Heart right ventricle (tissue), 16 donors: ENCODE data around the gene API5. TPM values are rescaled to one million over a fixed set of nuclear protein-coding genes. Genes with fewer than 3 reads are reported as not detected.

Source experiments
- ATAC-seq, 8 donors: fragments of 200-7000 bp; cut with Tn5 transposase; one replicate each; pipeline ENCODE4 v1.9.1; 2020; ENCODE audit warnings: mild to moderate bottlenecking in 8 of 8, moderate library complexity in 8 of 8, moderate number of reproducible peaks in 1 of 8
- DNase-seq, 2 donors: peaks; one replicate each; pipeline ENCODE4 v3.0.0-alpha.2; 2020
- H3K27ac ChIP-seq, 10 donors: fragments of 200-600 bp; sonication (generic) in 2 of 10; one replicate each; pipeline versions ENCODE4 v1.5.0 to v1.8.0; 2020 to 2022; ENCODE audit warnings: mild to moderate bottlenecking in 3 of 10
- H3K27me3 ChIP-seq, 7 donors: fragments of 200-600 bp; one replicate each; pipeline ENCODE4 v1.8.0; 2021 to 2022; ENCODE audit warnings: mild to moderate bottlenecking in 2 of 7
- H3K36me3 ChIP-seq, 9 donors: fragments of 200-600 bp; sonication (generic) in 1 of 9; one replicate each; pipeline versions ENCODE4 v1.5.0 to v1.8.0; 2020 to 2022; ENCODE audit warnings: mild to moderate bottlenecking in 2 of 9
- H3K4me1 ChIP-seq, 9 donors: fragments of 200-600 bp; sonication (generic) in 1 of 9; one replicate each; pipeline versions ENCODE4 v1.5.0 to v1.8.0; 2020 to 2022; ENCODE audit warnings: mild to moderate bottlenecking in 4 of 9
- H3K4me3 ChIP-seq, 10 donors: fragments of 200-600 bp; sonication (generic) in 2 of 10; one replicate each; pipeline versions ENCODE4 v1.5.0 to v1.8.0; 2020 to 2022; ENCODE audit warnings: mild to moderate bottlenecking in 7 of 10, moderate library complexity in 2 of 10
- H3K9me3 ChIP-seq, 11 donors: fragments of 200-600 bp in 10 of 11; sonication (generic) in 2 of 11; one replicate each; pipeline versions ENCODE4 v1.5.0 to v1.8.0; 2013 to 2022; ENCODE audit warnings: mild to moderate bottlenecking in 2 of 11, control low read depth in 1 of 11, moderate library complexity in 1 of 11
- WGBS, 2 donors: extraction: QIAGEN DNeasy Blood & Tissue Kit; methylation state at CpG; one replicate each; pipeline ENCODE4 v1.1.7; 2013; ENCODE audit warnings: inconsistent platforms in 1 of 2; 5-methylcytosine and 5-hydroxymethylcytosine counted together
- intact Hi-C, 10 donors: fragments of 100-400 bp; cut with DNase I; formaldehyde crosslinking; loops; one replicate each; pipeline versions ENCODE4 v1.11.1 to v1.14.2; 2022
- polyA plus RNA-seq, 2 donors: library from polyadenylated mRNA; stranded (reverse); fragments of 200-250 nt; gene quantifications; one replicate each; pipeline ENCODE4 v1.2.3, GENCODE V29; 2013
- total RNA-seq, 10 donors: library from RNA; stranded (reverse); fragmentation: NEBNext Ultra II Directional in 3 of 10; extraction: Animal tissue kit (Norgen Biotek cat#: 25700) in 3 of 10; gene quantifications; one replicate each; pipeline versions ENCODE4 v1.2.1 to v1.2.4, GENCODE V29; 2021 to 2023
- TF ChIP-seq, protein P1 (sequence below), 9 donors: fragments of 200-600 bp; sonication (generic) in 2 of 9; IDR thresholded peaks; one replicate each; pipeline versions ENCODE4 v1.5.0 to v1.8.0; 2021 to 2022; ENCODE audit warnings: antibody characterized with exemption in 9 of 9, mild to moderate bottlenecking in 5 of 9, moderate library complexity in 1 of 9
- donor health status: Arrhythmogenic right ventricular cardiomyopathy.
- donor health status: ischemic (EF 13 %, LVEDD 7.1; RV severe dilation, severe dysfunction).
- donor health status: healthy with polysubstance abuse.
- donor health status: DM: no; HTN: yes; CAD: no.
- donor health status: DM: no; HTN: no; CAD: no.
- donor health status: ischemic (EF 25% LVEDD 6.9; RV normal size, moderate dysfunction).
- donor health status: ischemic (EF 25% LVEDD 5.7; RV mildly dilated, moderate dysfunction).
- donor health status: healthy.
- donor health status: DM: yes; HTN: yes; CAD: no.
- donor health status: Ischemic cardiomyopathy.
- donor health status: ischemic (EF 35%, LVEDD 5.7; RV mildly dilated, moderate dysfunction).
- donor health status: nonischemic (EF 11% LVEDD 7.7; RV severe dilation, severe dysfunction).
- donor health status: DM: yes; HTN: yes; CAD: no.
- donor health status: PGD.
- donor health status: ischemic (EF 29% LVEDD 5.4; RV normal size, mild dysfunction).
- donor health status: nonischemic (EF 23%, LVEDD 6.1; RV moderate dilation, normal function).

The API5 gene
- total and polyA plus RNA-seq, 12 donors: 15.7 to 52.8 (median 40.4) TPM

DNA sequence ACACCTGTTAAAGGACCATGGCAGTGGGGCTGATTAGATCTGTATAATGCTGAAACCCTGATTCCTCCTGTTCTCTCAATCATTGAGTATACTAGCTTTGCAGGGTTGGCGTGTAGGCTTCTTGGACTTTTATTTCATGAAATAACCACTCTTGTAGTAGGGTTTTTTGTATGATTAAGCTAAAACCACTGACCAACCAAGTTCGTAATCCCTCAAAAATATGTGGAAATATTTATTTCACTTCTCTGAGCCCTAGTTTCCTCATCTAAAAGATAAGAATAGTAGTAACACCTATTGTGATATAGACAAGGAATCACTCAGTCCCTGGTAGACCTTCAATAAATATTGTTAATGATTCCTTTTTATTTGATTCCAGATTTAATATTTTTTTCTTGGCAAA lies 4.2 kb downstream of the API5 start:
- Histone ChIP-seq H3K4me3 (no peak overlapping the region), H3K4me1 (peaks cover 0 to 47% (median 29%) of the 10 kb centered on the region in 9 donors), H3K27me3 (no peaks in the 10 kb centered on the region), H3K27ac (no peak overlapping the region), H3K36me3 (peaks cover 0 to 48% (median 11%) of the 10 kb centered on the region in 9 donors), H3K9me3 (no peaks in the 10 kb centered on the region)
- intact Hi-C loops: no loop called here
- TF ChIP-seq, protein P1, sequence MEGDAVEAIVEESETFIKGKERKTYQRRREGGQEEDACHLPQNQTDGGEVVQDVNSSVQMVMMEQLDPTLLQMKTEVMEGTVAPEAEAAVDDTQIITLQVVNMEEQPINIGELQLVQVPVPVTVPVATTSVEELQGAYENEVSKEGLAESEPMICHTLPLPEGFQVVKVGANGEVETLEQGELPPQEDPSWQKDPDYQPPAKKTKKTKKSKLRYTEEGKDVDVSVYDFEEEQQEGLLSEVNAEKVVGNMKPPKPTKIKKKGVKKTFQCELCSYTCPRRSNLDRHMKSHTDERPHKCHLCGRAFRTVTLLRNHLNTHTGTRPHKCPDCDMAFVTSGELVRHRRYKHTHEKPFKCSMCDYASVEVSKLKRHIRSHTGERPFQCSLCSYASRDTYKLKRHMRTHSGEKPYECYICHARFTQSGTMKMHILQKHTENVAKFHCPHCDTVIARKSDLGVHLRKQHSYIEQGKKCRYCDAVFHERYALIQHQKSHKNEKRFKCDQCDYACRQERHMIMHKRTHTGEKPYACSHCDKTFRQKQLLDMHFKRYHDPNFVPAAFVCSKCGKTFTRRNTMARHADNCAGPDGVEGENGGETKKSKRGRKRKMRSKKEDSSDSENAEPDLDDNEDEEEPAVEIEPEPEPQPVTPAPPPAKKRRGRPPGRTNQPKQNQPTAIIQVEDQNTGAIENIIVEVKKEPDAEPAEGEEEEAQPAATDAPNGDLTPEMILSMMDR (IDR thresholded peaks at IDR 0.05): no peak
- DNase-seq (no peak), ATAC-seq (no peak)
- 84 to 95% methylated on average over 2 of the region's 2 CpGs for WGBS, 2 donors

DNA sequence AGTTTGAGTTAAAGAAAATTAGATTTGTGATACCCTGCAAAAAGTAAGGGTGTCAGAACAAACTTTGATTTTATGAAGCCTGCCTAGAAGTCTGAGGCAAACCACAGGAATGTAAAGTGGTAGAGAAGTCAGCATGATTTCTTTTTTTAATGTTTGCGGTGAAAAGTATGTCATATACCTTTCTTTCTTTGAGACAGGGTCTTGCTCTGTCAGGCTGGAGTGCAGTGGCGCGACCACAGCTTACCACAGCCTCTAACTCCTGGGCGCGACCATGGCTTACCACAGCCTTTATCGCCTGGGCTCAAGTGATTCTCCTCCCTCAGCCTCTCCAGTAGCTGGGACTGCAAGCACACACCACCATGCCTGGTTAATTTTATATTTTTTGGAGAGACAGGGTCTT lies 4.7 kb downstream of the API5 start:
- intact Hi-C loops: no loop called here
- 96 to 97% methylated on average over 6 of the region's 6 CpGs for WGBS, 2 donors
- TF ChIP-seq, protein P1 (IDR thresholded peaks at IDR 0.05): no peak
- Histone ChIP-seq H3K4me3 (no peak overlapping the region), H3K27ac (no peak overlapping the region), H3K4me1 (peaks cover 0 to 45% (median 27%) of the 10 kb centered on the region in 9 donors), H3K36me3 (peaks cover 0 to 53% (median 15%) of the 10 kb centered on the region in 9 donors), H3K27me3 (no peaks in the 10 kb centered on the region), H3K9me3 (no peaks in the 10 kb centered on the region)
- DNase-seq (no peak), ATAC-seq (no peak)

DNA sequence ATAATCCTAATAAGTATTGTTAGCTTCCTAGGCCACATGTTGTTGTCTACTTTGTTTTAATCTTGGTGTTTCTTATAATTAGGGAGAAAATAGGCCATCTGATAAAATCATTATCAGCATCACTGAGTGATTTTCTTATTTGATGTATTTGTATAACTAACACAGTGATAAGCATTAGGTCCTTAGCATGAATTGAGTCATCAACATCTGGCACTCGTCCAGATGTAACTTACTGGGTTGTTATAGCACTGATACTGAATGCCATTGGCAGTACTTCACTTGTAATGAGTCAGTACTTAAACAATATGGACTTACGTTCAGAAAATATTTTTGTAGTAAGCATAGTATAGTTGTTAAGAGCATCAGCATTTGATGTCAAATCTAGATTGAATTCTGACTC lies 16.2 kb downstream of the API5 start:
- no peaks in the 10 kb centered on the region for H3K9me3 ChIP-seq
- 43 to 50% methylated on average over 2 of the region's 2 CpGs for WGBS, 2 donors
- no peaks in the 10 kb centered on the region for H3K4me1 ChIP-seq
- intact Hi-C loops: loop anchor here in 1 of 10 donors (10.0 kb wide), 1 partner anchor 77 kb away; no protein-coding TSS in a partner anchor
- no peak overlapping the region for H3K4me3 ChIP-seq
- ATAC-seq: no peak
- H3K27ac ChIP-seq: no peak overlapping the region
- H3K36me3 ChIP-seq: peaks cover 0 to 100% (median 85%) of the 10 kb centered on the region in 9 donors
- TF ChIP-seq, protein P1 (IDR thresholded peaks at IDR 0.05): no peak
- H3K27me3 ChIP-seq: no peaks in the 10 kb centered on the region
- no peak for DNase-seq

DNA sequence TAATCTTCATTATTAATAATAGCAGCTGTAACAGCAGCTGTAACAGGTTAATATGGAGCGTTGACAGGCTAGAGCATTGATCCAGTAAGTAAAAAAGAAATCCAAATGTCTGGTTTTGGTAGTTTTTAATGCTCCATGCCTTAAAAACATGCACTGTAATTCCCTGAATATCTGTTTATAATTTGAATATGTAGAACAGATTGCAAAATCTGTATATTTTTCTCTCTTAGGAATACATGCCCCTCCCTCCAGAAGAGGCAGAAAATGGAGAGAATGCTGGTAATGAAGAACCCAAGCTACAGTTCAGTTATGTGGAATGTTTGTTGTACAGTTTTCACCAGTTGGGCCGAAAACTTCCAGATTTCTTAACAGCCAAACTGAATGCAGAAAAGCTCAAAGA lies 16.7 kb downstream of the API5 start:
- 95 to 97% methylated on average over 2 of the region's 2 CpGs for WGBS, 2 donors
- Histone ChIP-seq H3K27me3 (no peaks in the 10 kb centered on the region), H3K27ac (no peak overlapping the region), H3K4me1 (no peaks in the 10 kb centered on the region), H3K4me3 (no peak overlapping the region), H3K36me3 (peaks cover 0 to 100% (median 81%) of the 10 kb centered on the region in 9 donors), H3K9me3 (no peaks in the 10 kb centered on the region)
- DNase-seq: no peak
- TF ChIP-seq, protein P1 (IDR thresholded peaks at IDR 0.05): no peak
- no peak for ATAC-seq
- intact Hi-C loops: loop anchor here in 1 of 10 donors (10.0 kb wide), 1 partner anchor 76 kb away; no protein-coding TSS in a partner anchor
